ENCODE data around the gene LINC01488.

LINC01488 gene

DNA sequence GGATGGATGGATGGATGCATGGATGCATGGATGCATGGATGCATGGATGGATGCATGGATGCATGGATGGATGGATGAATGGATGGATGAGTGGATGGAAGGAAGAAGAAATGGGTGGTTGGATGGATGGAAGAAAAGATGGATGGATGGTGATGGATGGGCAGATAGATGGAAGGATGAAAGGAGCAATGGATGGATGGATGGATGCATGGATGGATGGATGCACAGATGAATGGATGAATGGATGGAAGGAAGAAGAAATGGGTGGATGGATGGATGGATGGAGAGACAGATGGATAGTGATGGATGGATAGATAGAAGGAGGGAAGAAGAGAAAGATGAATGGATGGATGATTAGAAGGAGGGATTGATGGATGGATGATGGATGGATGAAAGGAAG is 30.2 kb upstream of the LINC01488 start:
- TF ChIP-seq POLR2A (IDR thresholded peaks at IDR 0.05; ENCODE audit: low read depth, low read length) = no peak
- no peak for TF ChIP-seq SPI1 (IDR thresholded peaks at IDR 0.05; ENCODE audit: low read depth, low read length)
- TF ChIP-seq POLR2AphosphoS5 (IDR thresholded peaks at IDR 0.05; ENCODE audit: low read depth, low read length) = no peak
- FAIRE-seq (no peak), DNase-seq (ENCODE audit: insufficient read length, low spot score) (no peak)

DNA sequence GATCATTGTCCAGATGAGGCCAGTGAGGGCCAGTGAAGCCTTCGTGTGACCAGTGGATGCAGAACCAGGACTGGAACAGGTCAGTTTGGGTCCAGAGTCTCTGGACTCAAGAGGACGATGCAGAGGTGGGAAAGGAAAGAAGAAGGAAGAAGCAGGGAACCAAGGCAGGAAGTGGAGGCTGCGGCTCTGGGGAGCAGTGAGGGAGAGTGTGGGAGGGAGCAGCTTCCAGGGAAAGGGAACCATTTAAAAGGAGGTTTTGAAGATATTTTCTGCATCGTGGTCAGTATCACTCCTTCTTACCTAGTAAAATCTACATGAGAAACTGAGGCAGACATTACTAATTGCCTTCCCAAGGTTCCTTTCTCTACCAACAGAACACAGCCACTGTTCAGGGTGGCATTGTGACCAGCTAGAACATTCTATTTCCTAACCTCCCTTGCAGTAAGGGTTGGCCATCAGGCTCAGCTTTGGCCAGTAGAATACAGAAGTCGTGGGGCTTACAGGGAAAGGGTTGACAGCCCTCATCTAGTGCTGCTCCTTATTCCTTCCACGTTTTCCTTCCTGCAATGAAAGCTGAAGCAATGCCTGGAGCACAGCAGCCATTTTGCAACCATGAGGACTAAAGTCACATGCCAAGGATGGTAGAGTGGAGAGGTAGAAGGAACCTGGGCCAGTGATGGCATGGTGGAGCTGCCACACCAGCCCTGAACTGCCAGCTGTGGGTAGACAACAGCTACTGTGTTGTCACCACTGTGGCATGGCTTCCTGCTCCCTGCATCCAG is 29.1 kb upstream of the LINC01488 start:
- FAIRE-seq (no peak), DNase-seq (ENCODE audit: insufficient read length, low spot score) (no peak)
- no peak for TF ChIP-seq PAX5 (IDR thresholded peaks at IDR 0.05; ENCODE audit: insufficient read depth, low read length, severe bottlenecking)
- TF ChIP-seq POU2F2 (IDR thresholded peaks at IDR 0.05; ENCODE audit: low read depth, low read length) = no peak
- no peak for TF ChIP-seq SPI1 (IDR thresholded peaks at IDR 0.05; ENCODE audit: low read depth, low read length)
- TF ChIP-seq TAF1 (IDR thresholded peaks at IDR 0.05; ENCODE audit: low read depth, low read length) = no peak
- TF ChIP-seq POLR2A (IDR thresholded peaks at IDR 0.05; ENCODE audit: low read depth, low read length) = no peak
- no peak for TF ChIP-seq POLR2AphosphoS5 (IDR thresholded peaks at IDR 0.05; ENCODE audit: low read depth, low read length)

DNA sequence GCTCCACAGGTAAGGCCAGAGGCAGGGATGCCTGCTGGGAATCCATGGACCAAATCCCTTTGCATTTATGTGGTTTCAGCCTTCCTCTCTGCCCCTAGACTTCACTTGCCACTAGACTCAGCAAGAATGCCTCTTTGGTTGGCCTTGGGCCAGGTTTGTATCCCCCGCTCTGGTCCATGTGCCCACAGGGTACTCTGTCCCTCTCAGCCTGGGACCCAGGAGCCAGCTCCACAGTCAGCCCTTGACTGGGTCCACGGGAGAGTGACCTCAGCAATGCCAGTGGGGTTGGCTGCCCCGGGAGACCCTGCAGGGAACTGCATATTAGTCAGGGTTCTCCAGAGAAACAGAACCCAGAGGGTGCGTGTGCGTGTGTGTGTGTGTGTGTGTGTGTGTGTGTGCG is 28.3 kb upstream of the LINC01488 start:
- no peak for DNase-seq (ENCODE audit: insufficient read length, low spot score)
- TF ChIP-seq POU2F2 (IDR thresholded peaks at IDR 0.05; ENCODE audit: low read depth, low read length) (no peak), TAF1 (IDR thresholded peaks at IDR 0.05; ENCODE audit: low read depth, low read length) (no peak), POLR2A (IDR thresholded peaks at IDR 0.05; ENCODE audit: low read depth, low read length) (no peak), POLR2AphosphoS5 (IDR thresholded peaks at IDR 0.05; ENCODE audit: low read depth, low read length) (no peak), PAX5 (IDR thresholded peaks at IDR 0.05; ENCODE audit: insufficient read depth, low read length, severe bottlenecking) (no peak), SPI1 (IDR thresholded peaks at IDR 0.05; ENCODE audit: low read depth, low read length) (no peak)
- no peak for FAIRE-seq

DNA sequence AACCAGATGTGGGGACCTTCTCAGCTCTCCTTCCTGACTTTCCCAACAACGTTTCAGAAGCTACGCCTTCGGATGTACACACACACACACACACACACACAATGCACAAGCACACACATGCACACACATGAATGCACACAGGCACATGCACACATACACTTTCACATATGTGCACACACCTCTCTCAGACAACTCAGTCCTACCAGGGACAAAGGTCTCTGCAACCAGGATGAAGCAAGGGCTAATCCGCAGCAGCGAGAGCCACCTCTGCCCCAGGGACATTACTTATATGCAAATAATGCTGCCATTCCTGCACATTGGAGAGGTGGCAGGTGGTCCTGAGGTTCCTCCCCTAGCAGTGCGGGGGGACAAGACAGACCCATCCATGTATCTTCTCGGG is 27.4 kb upstream of the LINC01488 start:
- no peak for FAIRE-seq

DNA sequence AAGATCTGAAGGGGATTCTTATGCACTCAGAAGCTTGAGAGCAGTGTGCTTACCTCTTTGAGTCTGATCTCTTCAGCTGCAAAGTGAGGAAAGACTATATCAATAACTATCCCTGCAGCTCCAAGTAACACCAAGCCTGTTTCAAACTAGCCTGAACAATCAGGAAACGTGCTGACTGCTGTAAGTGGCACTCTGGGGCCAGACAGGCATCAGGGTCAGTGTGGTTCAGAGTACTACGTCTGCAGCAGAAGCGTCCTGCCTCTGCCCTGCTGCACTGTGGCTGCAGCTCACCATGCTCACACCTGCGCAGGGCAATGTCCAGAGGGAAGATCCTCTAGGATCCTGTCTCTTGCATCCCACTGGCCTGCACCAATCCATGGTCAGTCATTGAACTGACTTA is 25.5 kb upstream of the LINC01488 start:
- FAIRE-seq (no peak), DNase-seq (ENCODE audit: insufficient read length, low spot score) (no peak)
- TF ChIP-seq SPI1 (IDR thresholded peaks at IDR 0.05; ENCODE audit: low read depth, low read length) = no peak
- TF ChIP-seq POLR2A (IDR thresholded peaks at IDR 0.05; ENCODE audit: low read depth, low read length) = no peak
- no peak for TF ChIP-seq TAF1 (IDR thresholded peaks at IDR 0.05; ENCODE audit: low read depth, low read length)
- no peak for TF ChIP-seq PAX5 (IDR thresholded peaks at IDR 0.05; ENCODE audit: insufficient read depth, low read length, severe bottlenecking)
- TF ChIP-seq POLR2AphosphoS5 (IDR thresholded peaks at IDR 0.05; ENCODE audit: low read depth, low read length) = no peak
- no peak for TF ChIP-seq POU2F2 (IDR thresholded peaks at IDR 0.05; ENCODE audit: low read depth, low read length)

More for the DNA sequence above, 27.4 kb upstream of the LINC01488 start:
- TF ChIP-seq TAF1 (IDR thresholded peaks at IDR 0.05; ENCODE audit: low read depth, low read length) (no peak), PAX5 (IDR thresholded peaks at IDR 0.05; ENCODE audit: insufficient read depth, low read length, severe bottlenecking) (no peak), SPI1 (IDR thresholded peaks at IDR 0.05; ENCODE audit: low read depth, low read length) (no peak), POU2F2 (IDR thresholded peaks at IDR 0.05; ENCODE audit: low read depth, low read length) (no peak), POLR2A (IDR thresholded peaks at IDR 0.05; ENCODE audit: low read depth, low read length) (no peak), POLR2AphosphoS5 (IDR thresholded peaks at IDR 0.05; ENCODE audit: low read depth, low read length) (no peak)
- no peak for DNase-seq (ENCODE audit: insufficient read length, low spot score)

DNA sequence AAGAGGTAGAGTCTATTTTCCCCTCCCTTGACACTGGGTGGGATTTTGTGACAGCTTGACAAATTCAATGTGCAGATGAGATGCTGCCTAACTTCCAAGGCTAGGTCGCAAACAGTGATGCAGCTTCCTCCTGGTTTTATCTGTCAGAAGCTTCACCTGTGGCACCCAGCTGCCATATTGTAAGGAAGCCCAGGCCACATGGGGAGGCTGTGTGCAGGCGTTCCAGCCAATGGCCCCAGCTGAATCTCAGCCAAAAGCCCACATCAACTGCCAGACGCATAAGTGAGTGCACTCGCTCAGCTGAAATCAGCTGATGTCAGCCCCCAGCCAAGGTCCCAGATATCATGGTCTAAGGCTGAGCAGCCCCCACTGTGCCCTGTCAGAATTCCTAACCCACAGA is 24.8 kb upstream of the LINC01488 start:
- no peak for FAIRE-seq
- TF ChIP-seq TAF1 (IDR thresholded peaks at IDR 0.05; ENCODE audit: low read depth, low read length) (no peak), PAX5 (IDR thresholded peaks at IDR 0.05; ENCODE audit: insufficient read depth, low read length, severe bottlenecking) (no peak), SPI1 (IDR thresholded peaks at IDR 0.05; ENCODE audit: low read depth, low read length) (no peak), POLR2A (IDR thresholded peaks at IDR 0.05; ENCODE audit: low read depth, low read length) (no peak), POLR2AphosphoS5 (IDR thresholded peaks at IDR 0.05; ENCODE audit: low read depth, low read length) (no peak), POU2F2 (IDR thresholded peaks at IDR 0.05; ENCODE audit: low read depth, low read length) (no peak)
- DNase-seq (ENCODE audit: insufficient read length, low spot score) = no peak

DNA sequence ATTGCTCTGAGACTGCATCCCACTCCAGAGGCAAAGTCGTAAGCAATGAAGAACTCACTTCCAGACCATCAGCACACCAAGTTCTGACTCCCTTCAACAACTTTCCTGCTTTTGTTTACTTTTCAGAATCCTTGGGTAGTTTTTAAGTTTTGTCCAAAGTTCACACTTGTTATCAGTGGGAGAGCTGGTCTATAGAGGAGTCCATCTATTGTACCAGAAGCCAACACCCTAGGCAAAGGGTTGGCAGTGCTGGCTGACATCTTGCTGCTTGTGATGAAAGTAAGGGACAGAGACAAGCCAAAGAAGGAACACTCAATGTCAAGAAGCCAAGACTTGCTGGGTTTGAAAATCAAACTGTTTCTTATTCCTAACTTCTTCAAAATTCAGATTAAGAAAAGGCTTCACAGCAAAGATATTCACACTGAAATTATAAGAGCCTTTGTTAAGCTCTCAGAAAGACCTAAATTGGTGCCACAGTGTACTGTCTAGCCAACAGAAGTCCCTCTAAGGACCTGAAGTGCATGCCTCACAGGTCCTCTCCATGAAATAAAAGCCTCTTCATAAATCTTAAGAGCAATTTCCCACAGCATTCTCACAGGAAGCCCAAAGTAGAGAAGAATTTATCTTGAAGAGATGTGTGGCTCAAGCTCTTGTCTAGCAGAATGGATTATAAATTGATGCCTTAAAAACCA is 21.5 kb upstream of the LINC01488 start:
- DNase-seq (ENCODE audit: insufficient read length, low spot score) = no peak
- TF ChIP-seq POLR2AphosphoS5 (IDR thresholded peaks at IDR 0.05; ENCODE audit: low read depth, low read length) (no peak), TAF1 (IDR thresholded peaks at IDR 0.05; ENCODE audit: low read depth, low read length) (no peak), SPI1 (IDR thresholded peaks at IDR 0.05; ENCODE audit: low read depth, low read length) (no peak), POU2F2 (IDR thresholded peaks at IDR 0.05; ENCODE audit: low read depth, low read length) (no peak), POLR2A (IDR thresholded peaks at IDR 0.05; ENCODE audit: low read depth, low read length) (no peak), PAX5 (IDR thresholded peaks at IDR 0.05; ENCODE audit: insufficient read depth, low read length, severe bottlenecking) (no peak)
- FAIRE-seq = no peak

DNA sequence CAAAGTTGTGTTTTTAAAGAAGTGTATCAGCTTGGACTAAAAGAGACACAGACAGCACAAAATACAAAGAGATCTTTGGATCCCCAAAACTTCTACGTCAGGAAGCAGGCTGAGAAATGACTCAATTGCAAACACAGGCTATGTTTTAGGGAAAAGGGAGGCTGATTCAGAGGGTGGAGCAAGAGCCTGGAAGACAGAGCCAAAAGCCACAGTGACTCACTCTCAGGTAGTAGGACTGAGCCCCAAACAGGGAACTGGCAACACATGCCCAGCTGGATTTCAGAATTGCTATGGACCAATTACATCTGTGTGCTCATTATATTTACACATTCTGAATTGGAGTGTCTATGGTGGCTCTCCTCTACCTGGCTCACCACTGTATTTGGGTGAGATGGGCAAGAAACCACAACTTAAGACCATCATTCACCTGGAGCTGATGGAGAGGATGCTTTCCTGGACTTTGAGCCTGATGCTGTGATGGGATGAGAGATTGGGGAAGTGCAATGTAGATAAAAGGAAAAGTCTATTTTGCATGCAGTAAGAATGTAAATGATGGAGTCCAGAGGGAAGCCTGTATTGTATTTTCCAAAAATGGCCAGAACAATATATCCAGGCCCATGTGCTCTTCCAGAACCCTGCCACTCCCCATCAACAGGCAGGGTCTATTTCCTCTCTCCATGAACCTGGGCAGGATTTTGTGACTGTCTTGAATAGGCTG is 20.8 kb upstream of the LINC01488 start:
- TF ChIP-seq POLR2AphosphoS5 (IDR thresholded peaks at IDR 0.05; ENCODE audit: low read depth, low read length) (no peak), PAX5 (IDR thresholded peaks at IDR 0.05; ENCODE audit: insufficient read depth, low read length, severe bottlenecking) (no peak), POU2F2 (IDR thresholded peaks at IDR 0.05; ENCODE audit: low read depth, low read length) (no peak), POLR2A (IDR thresholded peaks at IDR 0.05; ENCODE audit: low read depth, low read length) (no peak), SPI1 (IDR thresholded peaks at IDR 0.05; ENCODE audit: low read depth, low read length) (no peak), TAF1 (IDR thresholded peaks at IDR 0.05; ENCODE audit: low read depth, low read length) (no peak)
- DNase-seq (ENCODE audit: insufficient read length, low spot score) = no peak
- FAIRE-seq = no peak

All from GM12891 (cell line).